ENCODE measurements around the gene IFRD2. TPM values are rescaled to one million over a fixed set of nuclear protein-coding genes. Genes with fewer than 3 reads are reported as not detected.
"Not testable (repeated sequence)": the region's sequence is repeated elsewhere in the genome, so short reads cannot be mapped to it uniquely, and the experiment has no call there.

The IFRD2 gene
- total RNA-seq, 1 donor from 2014 or later = 177 TPM

DNA sequence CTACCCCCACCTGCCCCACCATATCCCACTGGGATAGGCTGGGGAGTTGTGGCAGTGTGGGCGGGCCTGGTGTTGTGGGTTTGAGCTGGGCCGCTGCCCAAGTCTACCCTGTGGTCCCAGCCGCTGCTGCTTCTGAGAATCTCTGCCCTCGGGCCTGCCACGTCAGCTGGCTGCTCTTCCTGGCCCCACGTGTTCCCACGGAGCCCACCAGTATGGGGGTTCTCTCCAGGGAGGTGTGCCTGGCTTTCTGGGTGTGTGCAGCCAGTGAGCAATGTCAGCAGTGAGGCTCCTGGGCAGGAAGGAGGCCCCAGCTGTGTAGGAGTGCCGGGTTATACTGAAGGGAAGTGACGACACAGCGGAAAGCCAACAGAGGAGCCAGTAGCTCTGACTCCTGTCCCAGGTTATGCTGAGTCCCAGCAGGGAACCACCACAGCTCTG, 45.7 kb downstream of the IFRD2 start:
- Histone ChIP-seq H3K27me3 (ENCODE audit: control insufficient read depth, insufficient read depth, low read length) (no peaks in the 10 kb centered on the region), H3K36me3 (ENCODE audit: control insufficient read depth, insufficient read depth, low read length) (peaks cover 9% of the 10 kb centered on the region), H3K4me3 (ENCODE audit: low read depth, low read length) (no peak overlapping the region)
- TF ChIP-seq, protein P1, sequence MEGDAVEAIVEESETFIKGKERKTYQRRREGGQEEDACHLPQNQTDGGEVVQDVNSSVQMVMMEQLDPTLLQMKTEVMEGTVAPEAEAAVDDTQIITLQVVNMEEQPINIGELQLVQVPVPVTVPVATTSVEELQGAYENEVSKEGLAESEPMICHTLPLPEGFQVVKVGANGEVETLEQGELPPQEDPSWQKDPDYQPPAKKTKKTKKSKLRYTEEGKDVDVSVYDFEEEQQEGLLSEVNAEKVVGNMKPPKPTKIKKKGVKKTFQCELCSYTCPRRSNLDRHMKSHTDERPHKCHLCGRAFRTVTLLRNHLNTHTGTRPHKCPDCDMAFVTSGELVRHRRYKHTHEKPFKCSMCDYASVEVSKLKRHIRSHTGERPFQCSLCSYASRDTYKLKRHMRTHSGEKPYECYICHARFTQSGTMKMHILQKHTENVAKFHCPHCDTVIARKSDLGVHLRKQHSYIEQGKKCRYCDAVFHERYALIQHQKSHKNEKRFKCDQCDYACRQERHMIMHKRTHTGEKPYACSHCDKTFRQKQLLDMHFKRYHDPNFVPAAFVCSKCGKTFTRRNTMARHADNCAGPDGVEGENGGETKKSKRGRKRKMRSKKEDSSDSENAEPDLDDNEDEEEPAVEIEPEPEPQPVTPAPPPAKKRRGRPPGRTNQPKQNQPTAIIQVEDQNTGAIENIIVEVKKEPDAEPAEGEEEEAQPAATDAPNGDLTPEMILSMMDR (IDR thresholded peaks at IDR 0.05; ENCODE audit: insufficient read depth, low read length, severe bottlenecking) = no peak
- no peak for FAIRE-seq
- peak; percentile 95 for DNase-seq (ENCODE audit: low read depth)

DNA sequence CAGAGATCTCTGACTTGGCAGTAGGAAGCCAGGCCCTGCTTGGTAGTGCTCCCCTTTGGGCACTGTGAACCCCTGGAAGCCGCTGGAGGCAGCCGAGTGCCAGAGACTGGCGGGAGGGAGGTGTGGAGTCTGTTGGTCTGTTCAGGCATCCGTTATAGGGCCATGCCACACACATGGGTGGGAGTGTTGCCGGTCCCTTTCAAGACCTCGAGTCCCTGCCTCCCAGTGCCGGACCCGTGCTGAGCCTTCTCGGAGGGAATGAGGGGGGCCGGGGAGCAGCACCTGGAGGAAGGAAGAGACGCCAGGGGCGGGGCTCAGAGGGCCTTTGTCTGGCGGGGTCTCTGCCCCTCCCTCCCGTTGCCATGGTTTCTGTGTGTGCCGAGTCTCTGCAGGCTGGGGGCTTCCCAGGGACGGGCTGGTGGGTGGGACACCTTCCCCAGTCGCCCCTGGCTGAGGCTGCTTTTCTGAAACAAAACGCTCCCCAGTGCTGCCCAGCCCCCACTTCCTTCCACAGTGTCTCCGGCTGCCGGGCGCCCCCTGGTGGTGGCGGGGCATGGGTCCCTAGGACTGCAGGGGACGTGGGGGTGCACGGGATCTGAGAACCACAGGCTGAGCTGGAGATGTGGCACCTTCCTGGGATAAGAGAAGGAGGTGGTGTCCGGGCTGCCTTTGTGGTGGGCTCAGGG, 46.3 kb downstream of the IFRD2 start:
- peak; percentile 69 for DNase-seq (ENCODE audit: low read depth)
- Histone ChIP-seq H3K4me3 (ENCODE audit: low read depth, low read length) (peak overlapping the region; percentile 24), H3K27me3 (ENCODE audit: control insufficient read depth, insufficient read depth, low read length) (no peaks in the 10 kb centered on the region), H3K36me3 (ENCODE audit: control insufficient read depth, insufficient read depth, low read length) (peaks cover 8% of the 10 kb centered on the region)
- TF ChIP-seq, protein P1 (IDR thresholded peaks at IDR 0.05; ENCODE audit: insufficient read depth, low read length, severe bottlenecking) = peak; percentile 93
- no peak for FAIRE-seq

DNA sequence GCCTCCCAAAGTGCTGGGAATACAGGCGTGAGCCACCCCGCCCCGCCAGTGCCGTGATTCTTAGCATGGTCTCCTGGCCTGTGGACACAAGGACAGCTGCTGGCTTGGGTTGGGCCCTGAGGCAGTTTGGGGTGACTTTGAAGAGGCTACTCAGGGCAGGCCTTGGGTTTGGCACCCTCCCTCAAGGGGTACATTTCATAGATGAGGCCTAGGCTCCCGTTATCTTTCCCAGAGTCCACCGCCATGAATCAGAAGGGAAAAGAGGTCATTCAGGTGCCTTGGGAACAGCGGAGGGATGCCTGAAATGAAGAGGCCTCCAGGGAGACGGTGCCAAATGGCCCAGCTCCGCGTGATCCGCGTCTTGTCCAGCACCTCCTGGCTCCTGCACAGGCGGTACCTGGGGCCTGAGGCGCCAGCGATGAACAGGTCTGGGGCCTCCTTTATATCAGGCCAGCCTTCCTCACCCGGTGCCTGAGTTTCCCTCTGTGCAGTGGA, 46.9 kb downstream of the IFRD2 start:
- TF ChIP-seq, protein P1 (IDR thresholded peaks at IDR 0.05; ENCODE audit: insufficient read depth, low read length, severe bottlenecking) = no peak
- no peak for FAIRE-seq
- peaks cover 9% of the 10 kb centered on the region for H3K36me3 ChIP-seq (ENCODE audit: control insufficient read depth, insufficient read depth, low read length)
- no peak overlapping the region for H3K4me3 ChIP-seq (ENCODE audit: low read depth, low read length)
- H3K27me3 ChIP-seq (ENCODE audit: control insufficient read depth, insufficient read depth, low read length) = no peaks in the 10 kb centered on the region
- DNase-seq (ENCODE audit: low read depth) = no peak

DNA sequence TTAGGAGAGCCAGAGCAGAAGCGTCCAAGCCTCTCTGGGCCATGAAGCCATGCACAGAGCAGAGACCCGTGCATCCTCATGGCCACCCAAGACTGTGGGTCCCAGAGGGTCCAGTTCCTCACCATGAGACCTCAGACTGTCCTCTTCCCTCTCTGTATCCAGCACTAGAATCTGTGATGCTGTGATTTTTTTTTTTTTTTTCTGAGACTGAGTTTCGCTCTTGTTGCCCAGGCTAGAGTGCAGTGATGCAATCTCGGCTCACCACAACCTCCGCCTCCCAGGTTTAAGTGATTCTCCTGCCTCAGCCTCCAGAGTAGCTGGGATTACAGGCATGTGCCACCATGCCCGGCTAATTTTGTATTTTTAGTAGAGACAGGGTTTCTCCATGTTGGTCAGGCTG, 47.4 kb downstream of the IFRD2 start:
- not testable (repeated sequence) for H3K4me3 ChIP-seq (ENCODE audit: low read depth, low read length); H3K27me3 ChIP-seq (ENCODE audit: control insufficient read depth, insufficient read depth, low read length); FAIRE-seq; DNase-seq (ENCODE audit: low read depth)
- H3K36me3 ChIP-seq (ENCODE audit: control insufficient read depth, insufficient read depth, low read length) = peaks cover 13% of the 10 kb centered on the region

DNA sequence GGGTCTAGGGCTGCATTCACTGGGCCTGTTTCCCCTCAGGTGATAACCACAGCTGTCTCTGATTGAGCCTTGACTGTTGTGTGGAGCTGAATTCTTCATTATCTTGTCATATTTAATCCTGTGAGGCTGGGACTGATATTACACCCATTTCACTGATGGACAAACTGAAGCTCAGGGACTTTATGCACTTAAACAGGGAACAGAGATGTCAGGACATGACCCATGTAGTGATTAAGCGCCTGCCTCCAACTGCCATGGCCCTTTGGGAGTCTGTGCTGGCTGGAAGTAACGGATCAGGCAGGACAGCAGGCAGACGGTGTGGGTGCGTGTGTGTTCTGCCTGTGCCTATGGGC, 48.7 kb downstream of the IFRD2 start:
- DNase-seq (ENCODE audit: low read depth) = no peak
- no peak overlapping the region for H3K4me3 ChIP-seq (ENCODE audit: low read depth, low read length)
- H3K27me3 ChIP-seq (ENCODE audit: control insufficient read depth, insufficient read depth, low read length) = no peaks in the 10 kb centered on the region
- no peak for FAIRE-seq
- peaks cover 11% of the 10 kb centered on the region for H3K36me3 ChIP-seq (ENCODE audit: control insufficient read depth, insufficient read depth, low read length)
- TF ChIP-seq, protein P1 (IDR thresholded peaks at IDR 0.05; ENCODE audit: insufficient read depth, low read length, severe bottlenecking) = no peak

DNA sequence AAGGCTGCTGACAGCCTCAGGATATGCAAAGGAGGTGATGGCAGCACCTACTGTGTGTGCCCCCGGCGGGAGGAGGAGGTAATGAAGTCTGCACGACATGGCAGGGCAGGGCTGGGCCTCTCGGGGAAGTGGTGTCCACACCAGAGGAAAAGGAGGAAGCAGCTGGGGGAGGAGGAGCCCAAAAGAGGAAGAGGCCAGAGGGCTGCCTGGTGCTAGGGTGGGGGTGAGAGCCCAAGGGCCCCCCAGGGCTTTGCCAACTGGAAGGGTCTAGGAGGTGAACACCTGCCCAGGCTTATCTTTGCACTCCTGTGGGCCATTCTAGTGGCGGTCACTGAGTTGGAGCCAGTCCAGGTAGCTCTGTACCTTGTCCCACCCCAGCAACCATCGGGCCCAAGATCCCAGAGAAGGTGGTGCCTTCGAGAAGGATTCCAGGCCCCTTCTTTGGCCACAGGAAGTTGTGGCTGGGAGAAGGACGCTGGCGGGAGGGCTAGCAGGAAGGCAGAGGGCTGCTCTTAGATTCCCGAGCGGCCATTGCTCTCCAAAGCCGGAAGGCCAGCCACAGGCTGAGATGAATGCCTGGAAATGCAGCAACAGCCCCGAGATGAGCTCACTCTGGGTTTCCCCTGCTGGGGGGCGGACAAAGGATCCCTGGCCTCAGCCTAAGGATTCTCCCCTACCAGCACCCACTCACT, 49.2 kb downstream of the IFRD2 start:
- H3K27me3 ChIP-seq (ENCODE audit: control insufficient read depth, insufficient read depth, low read length) = no peaks in the 10 kb centered on the region
- H3K4me3 ChIP-seq (ENCODE audit: low read depth, low read length) = no peak overlapping the region
- TF ChIP-seq, protein P1 (IDR thresholded peaks at IDR 0.05; ENCODE audit: insufficient read depth, low read length, severe bottlenecking) = no peak
- FAIRE-seq (no peak), DNase-seq (ENCODE audit: low read depth) (no peak)
- peaks cover 11% of the 10 kb centered on the region for H3K36me3 ChIP-seq (ENCODE audit: control insufficient read depth, insufficient read depth, low read length)
